ENCODE results near the gene NCKIPSD.
A peak's percentile ranks its signal among the peaks of the same experiment; 100 is the strongest.
"Not testable (repeated sequence)": the region's sequence is repeated elsewhere in the genome, so short reads cannot be mapped to it uniquely, and the experiment has no call there.

The NCKIPSD gene

GRCh38 chr3:48685603-48686511, at the start of gene NCKIPSD:
Gene NCKIPSD (minus strand): TSS chr3:48685915. CDS start chr3:48685807, 108 bp downstream.
- peak; percentile 93 for DNase-seq

- DNase-seq: peak; percentile 4
Observed at GRCh38 chr3:48735075-48735767, 49.5 kb upstream of the NCKIPSD start.

- not testable (repeated sequence) for DNase-seq
Observed at GRCh38 chr3:48734541-48734940, 48.8 kb upstream of the NCKIPSD start.

- DNase-seq: not testable (repeated sequence)
Observed at GRCh38 chr3:48733752-48734518, 48.2 kb upstream of the NCKIPSD start.

GRCh38 chr3:48727511-48727910, 41.8 kb upstream of the NCKIPSD start:
- no peak for DNase-seq

GRCh38 chr3:48725185-48725855, 39.6 kb upstream of the NCKIPSD start:
- DNase-seq: not testable (repeated sequence)

- no peak for DNase-seq
Observed at GRCh38 chr3:48723725-48724124, 38.0 kb upstream of the NCKIPSD start.

GRCh38 chr3:48723293-48723692, 37.6 kb upstream of the NCKIPSD start:
- DNase-seq: not testable (repeated sequence)

GRCh38 chr3:48716982-48717746, 31.4 kb upstream of the NCKIPSD start, which contains the start of gene IP6K2:
Gene IP6K2 (minus strand): TSS chr3:48717221. CDS start chr3:48695291, 21,930 bp downstream.
- DNase-seq: peak; percentile 99

GRCh38 chr3:48716508-48716981, 30.8 kb upstream of the NCKIPSD start:
- peak; percentile 32 for DNase-seq

- no peak for DNase-seq
Observed at GRCh38 chr3:48715174-48715800, 29.6 kb upstream of the NCKIPSD start.

GRCh38 chr3:48711727-48712126, 26.0 kb upstream of the NCKIPSD start:
- DNase-seq: no peak

GRCh38 chr3:48709051-48709461, 23.3 kb upstream of the NCKIPSD start:
- no peak for DNase-seq

GRCh38 chr3:48708481-48708889, 22.8 kb upstream of the NCKIPSD start:
- DNase-seq: no peak

- no peak for DNase-seq
Observed at GRCh38 chr3:48707157-48707556, 21.4 kb upstream of the NCKIPSD start.

- no peak for DNase-seq
Observed at GRCh38 chr3:48702320-48702920, 16.7 kb upstream of the NCKIPSD start.

GRCh38 chr3:48700731-48701405, 15.2 kb upstream of the NCKIPSD start:
- DNase-seq: no peak

- no peak for DNase-seq
Observed at GRCh38 chr3:48698891-48699290, 13.2 kb upstream of the NCKIPSD start.

GRCh38 chr3:48697952-48698351, 12.2 kb upstream of the NCKIPSD start:
- DNase-seq: no peak

GRCh38 chr3:48696601-48697000, 10.9 kb upstream of the NCKIPSD start:
- no peak for DNase-seq

Measured in OCI-M1 (cell line).